ENCODE results near the gene AP1B1.
"Not testable (repeated sequence)": the region's sequence is repeated elsewhere in the genome, so short reads cannot be mapped to it uniquely, and the experiment has no call there.

AP1B1 gene

GRCh38 chr22:29408940-29409339 is 20.6 kb upstream of the AP1B1 start:
- no peaks in the 10 kb centered on the region for H3K27me3 ChIP-seq (ENCODE audit: control insufficient read depth, insufficient read depth, low read length)
- no peak overlapping the region for H3K9ac ChIP-seq (ENCODE audit: low read length)
- no peaks in the 10 kb centered on the region for H3K36me3 ChIP-seq (ENCODE audit: control insufficient read depth, insufficient read depth, low read length)
- no peaks in the 10 kb centered on the region for H3K9me3 ChIP-seq (ENCODE audit: control insufficient read depth, low read length)
- H3K4me3 ChIP-seq (ENCODE audit: low read length), result no peak overlapping the region
- no peaks in the 10 kb centered on the region for H3K4me1 ChIP-seq (ENCODE audit: control insufficient read depth, insufficient read depth, low read length)

- not testable (repeated sequence) for H3K36me3 ChIP-seq (ENCODE audit: control insufficient read depth, insufficient read depth, low read length); H3K9ac ChIP-seq (ENCODE audit: low read length); H3K27me3 ChIP-seq (ENCODE audit: control insufficient read depth, insufficient read depth, low read length); H3K4me1 ChIP-seq (ENCODE audit: control insufficient read depth, insufficient read depth, low read length); H3K9me3 ChIP-seq (ENCODE audit: control insufficient read depth, low read length); H3K4me3 ChIP-seq (ENCODE audit: low read length)
These were observed 13.2 kb upstream of the AP1B1 start for GRCh38 chr22:29401538-29401937.

- H3K9ac ChIP-seq (ENCODE audit: low read length), result no peak overlapping the region
- no peak overlapping the region for H3K4me3 ChIP-seq (ENCODE audit: low read length)
- no peaks in the 10 kb centered on the region for H3K27me3 ChIP-seq (ENCODE audit: control insufficient read depth, insufficient read depth, low read length)
- no peaks in the 10 kb centered on the region for H3K9me3 ChIP-seq (ENCODE audit: control insufficient read depth, low read length)
- no peaks in the 10 kb centered on the region for H3K36me3 ChIP-seq (ENCODE audit: control insufficient read depth, insufficient read depth, low read length)
- no peaks in the 10 kb centered on the region for H3K4me1 ChIP-seq (ENCODE audit: control insufficient read depth, insufficient read depth, low read length)
These were observed 12.2 kb upstream of the AP1B1 start for GRCh38 chr22:29400576-29400975.

GRCh38 chr22:29397791-29398190 is 9.4 kb upstream of the AP1B1 start:
- Histone ChIP-seq H3K4me3 (ENCODE audit: low read length) (no peak overlapping the region), H3K9me3 (ENCODE audit: control insufficient read depth, low read length) (no peaks in the 10 kb centered on the region), H3K9ac (ENCODE audit: low read length) (no peak overlapping the region), H3K36me3 (ENCODE audit: control insufficient read depth, insufficient read depth, low read length) (no peaks in the 10 kb centered on the region), H3K4me1 (ENCODE audit: control insufficient read depth, insufficient read depth, low read length) (peaks cover 8% of the 10 kb centered on the region), H3K27me3 (ENCODE audit: control insufficient read depth, insufficient read depth, low read length) (no peaks in the 10 kb centered on the region)

DNA sequence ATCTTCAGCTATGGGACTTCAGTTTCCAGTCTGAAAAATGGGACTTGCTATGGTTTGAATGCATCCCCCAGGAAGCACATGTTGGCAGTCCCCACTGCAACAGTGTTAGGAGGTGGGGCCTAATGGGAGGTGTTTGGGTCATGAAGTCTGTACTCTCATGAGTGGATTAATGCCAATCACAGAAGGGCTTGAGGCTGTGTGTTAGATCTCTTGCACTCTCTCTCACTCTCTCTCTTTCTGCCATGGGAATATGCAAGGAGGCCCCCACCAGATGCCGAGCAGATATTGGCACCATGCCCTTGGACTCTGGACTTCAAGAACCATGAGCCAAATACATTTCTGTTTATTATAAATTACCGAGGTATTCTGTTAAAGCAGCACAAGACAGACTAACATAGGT is 7.8 kb upstream of the AP1B1 start:
- Histone ChIP-seq H3K27me3 (ENCODE audit: control insufficient read depth, insufficient read depth, low read length) (no peaks in the 10 kb centered on the region), H3K4me1 (ENCODE audit: control insufficient read depth, insufficient read depth, low read length) (peaks cover 12% of the 10 kb centered on the region), H3K4me3 (ENCODE audit: low read length) (no peak overlapping the region), H3K9ac (ENCODE audit: low read length) (no peak overlapping the region), H3K9me3 (ENCODE audit: control insufficient read depth, low read length) (no peaks in the 10 kb centered on the region), H3K36me3 (ENCODE audit: control insufficient read depth, insufficient read depth, low read length) (no peaks in the 10 kb centered on the region)

DNA sequence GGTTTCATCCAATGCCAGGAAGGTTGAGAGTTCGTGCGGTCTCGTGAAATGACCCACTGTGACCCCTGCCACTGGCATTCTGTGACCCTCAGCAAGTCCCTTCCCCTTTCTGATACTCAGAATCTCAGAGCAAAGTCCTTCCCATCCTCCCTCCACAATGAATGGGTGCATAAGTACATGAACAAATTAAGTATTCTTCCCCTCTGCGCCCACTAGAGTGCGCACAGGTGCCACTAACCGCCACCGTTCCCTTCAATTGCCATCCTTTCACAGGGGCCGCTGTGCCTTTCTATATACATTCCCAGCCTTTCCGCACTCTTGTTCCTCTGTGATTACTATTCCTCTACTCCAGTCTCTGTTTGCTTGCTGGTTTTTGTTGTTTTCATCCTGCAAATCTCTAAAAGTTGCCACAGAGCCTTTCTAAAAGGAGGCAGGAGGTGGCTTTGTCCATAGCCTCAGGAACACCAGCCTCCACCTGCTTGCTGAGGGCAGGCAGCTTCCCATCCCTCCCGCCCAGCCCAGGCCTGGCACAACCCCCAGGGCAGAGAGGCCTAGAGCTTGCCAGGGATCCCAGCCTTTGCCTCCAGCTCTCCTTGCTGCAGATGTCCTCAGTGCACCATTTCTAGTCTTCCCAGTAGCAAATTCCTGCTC is 6.7 kb upstream of the AP1B1 start:
- no peak overlapping the region for H3K4me3 ChIP-seq (ENCODE audit: low read length)
- no peaks in the 10 kb centered on the region for H3K27me3 ChIP-seq (ENCODE audit: control insufficient read depth, insufficient read depth, low read length)
- H3K36me3 ChIP-seq (ENCODE audit: control insufficient read depth, insufficient read depth, low read length), result no peaks in the 10 kb centered on the region
- H3K9me3 ChIP-seq (ENCODE audit: control insufficient read depth, low read length), result no peaks in the 10 kb centered on the region
- H3K4me1 ChIP-seq (ENCODE audit: control insufficient read depth, insufficient read depth, low read length), result peaks cover 12% of the 10 kb centered on the region
- no peak overlapping the region for H3K9ac ChIP-seq (ENCODE audit: low read length)

GRCh38 chr22:29393019-29393608 is 4.7 kb upstream of the AP1B1 start:
- Histone ChIP-seq H3K4me1 (ENCODE audit: control insufficient read depth, insufficient read depth, low read length) (peaks cover 12% of the 10 kb centered on the region), H3K4me3 (ENCODE audit: low read length) (no peak overlapping the region), H3K9ac (ENCODE audit: low read length) (peak overlapping the region; percentile 34), H3K9me3 (ENCODE audit: control insufficient read depth, low read length) (no peaks in the 10 kb centered on the region), H3K36me3 (ENCODE audit: control insufficient read depth, insufficient read depth, low read length) (no peaks in the 10 kb centered on the region), H3K27me3 (ENCODE audit: control insufficient read depth, insufficient read depth, low read length) (no peaks in the 10 kb centered on the region)

GRCh38 chr22:29391546-29391945 is 3.2 kb upstream of the AP1B1 start:
- no peaks in the 10 kb centered on the region for H3K9me3 ChIP-seq (ENCODE audit: control insufficient read depth, low read length)
- no peak overlapping the region for H3K9ac ChIP-seq (ENCODE audit: low read length)
- peaks cover 17% of the 10 kb centered on the region for H3K4me1 ChIP-seq (ENCODE audit: control insufficient read depth, insufficient read depth, low read length)
- H3K27me3 ChIP-seq (ENCODE audit: control insufficient read depth, insufficient read depth, low read length), result no peaks in the 10 kb centered on the region
- no peaks in the 10 kb centered on the region for H3K36me3 ChIP-seq (ENCODE audit: control insufficient read depth, insufficient read depth, low read length)
- no peak overlapping the region for H3K4me3 ChIP-seq (ENCODE audit: low read length)

- Histone ChIP-seq H3K4me3 (ENCODE audit: low read length) (no peak overlapping the region), H3K9ac (ENCODE audit: low read length) (no peak overlapping the region), H3K36me3 (ENCODE audit: control insufficient read depth, insufficient read depth, low read length) (no peaks in the 10 kb centered on the region), H3K4me1 (ENCODE audit: control insufficient read depth, insufficient read depth, low read length) (peaks cover 30% of the 10 kb centered on the region), H3K9me3 (ENCODE audit: control insufficient read depth, low read length) (no peaks in the 10 kb centered on the region), H3K27me3 (ENCODE audit: control insufficient read depth, insufficient read depth, low read length) (no peaks in the 10 kb centered on the region)
These were observed 1.9 kb upstream of the AP1B1 start for GRCh38 chr22:29390270-29390669.

DNA sequence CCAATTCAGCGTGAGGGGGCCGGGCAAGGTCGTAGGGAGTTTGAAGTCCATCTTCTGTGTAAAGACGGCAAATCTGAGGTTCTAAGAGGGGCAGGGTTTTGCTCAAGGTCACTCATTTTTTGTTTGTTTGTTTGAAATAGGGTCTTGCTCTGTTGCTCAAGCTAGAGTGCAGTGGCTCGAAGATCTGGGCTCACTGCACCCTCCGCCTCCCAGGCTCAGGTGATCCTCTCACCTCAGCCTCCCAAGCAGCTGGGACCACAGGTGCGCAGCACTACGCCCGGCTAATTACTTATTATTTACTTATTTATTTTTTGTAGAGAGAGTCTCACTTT is 355 bp upstream of the AP1B1 start:
- peak overlapping the region; percentile 69 for H3K9ac ChIP-seq (ENCODE audit: low read length)
- peaks cover 42% of the 10 kb centered on the region for H3K4me1 ChIP-seq (ENCODE audit: control insufficient read depth, insufficient read depth, low read length)
- H3K27me3 ChIP-seq (ENCODE audit: control insufficient read depth, insufficient read depth, low read length), result no peaks in the 10 kb centered on the region
- H3K9me3 ChIP-seq (ENCODE audit: control insufficient read depth, low read length), result no peaks in the 10 kb centered on the region
- H3K36me3 ChIP-seq (ENCODE audit: control insufficient read depth, insufficient read depth, low read length), result no peaks in the 10 kb centered on the region
- H3K4me3 ChIP-seq (ENCODE audit: low read length), result peak overlapping the region; percentile 77

DNA sequence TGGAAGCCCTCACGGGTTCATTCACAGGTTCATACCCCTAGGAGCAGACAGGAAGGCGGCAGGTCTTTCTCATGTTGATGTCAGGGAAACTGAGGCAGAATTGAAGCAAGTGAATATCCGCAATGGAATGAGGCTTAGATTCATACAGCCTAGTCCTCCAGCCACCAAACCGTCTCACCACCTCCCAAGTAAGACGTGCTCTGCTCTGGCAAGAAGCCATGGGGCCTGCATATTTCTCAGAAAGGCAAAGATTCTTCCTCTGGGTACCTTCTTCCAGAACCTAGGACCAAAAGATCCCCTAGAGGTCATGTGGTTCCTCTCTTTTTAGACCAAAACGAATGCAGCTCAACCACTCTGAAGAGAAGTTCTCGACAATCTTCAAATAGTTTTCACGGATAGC is 1.7 kb downstream of the AP1B1 start:
- Histone ChIP-seq H3K36me3 (ENCODE audit: control insufficient read depth, insufficient read depth, low read length) (no peaks in the 10 kb centered on the region), H3K9me3 (ENCODE audit: control insufficient read depth, low read length) (no peaks in the 10 kb centered on the region), H3K4me1 (ENCODE audit: control insufficient read depth, insufficient read depth, low read length) (peaks cover 48% of the 10 kb centered on the region), H3K9ac (ENCODE audit: low read length) (peak overlapping the region; percentile 1), H3K4me3 (ENCODE audit: low read length) (no peak overlapping the region), H3K27me3 (ENCODE audit: control insufficient read depth, insufficient read depth, low read length) (no peaks in the 10 kb centered on the region)

- H3K9me3 ChIP-seq (ENCODE audit: control insufficient read depth, low read length), result no peaks in the 10 kb centered on the region
- H3K27me3 ChIP-seq (ENCODE audit: control insufficient read depth, insufficient read depth, low read length), result no peaks in the 10 kb centered on the region
- peaks cover 53% of the 10 kb centered on the region for H3K4me1 ChIP-seq (ENCODE audit: control insufficient read depth, insufficient read depth, low read length)
- H3K9ac ChIP-seq (ENCODE audit: low read length), result peak overlapping the region; percentile 44
- no peak overlapping the region for H3K4me3 ChIP-seq (ENCODE audit: low read length)
- H3K36me3 ChIP-seq (ENCODE audit: control insufficient read depth, insufficient read depth, low read length), result no peaks in the 10 kb centered on the region
These were observed 2.6 kb downstream of the AP1B1 start for GRCh38 chr22:29385748-29386147.
